H9 (cell line): ENCODE results near the gene ST14. TPM values are rescaled to one million over a fixed set of nuclear protein-coding genes. Genes with fewer than 3 reads are reported as not detected.

Source experiments
- DNase-seq: peaks from one replicate; pipeline ENCODE4 v3.0.0-alpha.2; 2017
- H2AFZ ChIP-seq: one replicate; pipeline ENCODE4 v1.6.1; 2013; ENCODE audit warnings: mild to moderate bottlenecking, low read length, control low read depth, moderate library complexity
- H2AK5ac ChIP-seq: 2 replicates; pipeline ENCODE4 v1.6.1; 2013; ENCODE audit warnings: low read length, control low read depth, mixed read lengths; ENCODE audit not compliant: insufficient read length
- H2BK120ac ChIP-seq: one replicate; pipeline ENCODE4 v1.6.1; 2013; ENCODE audit warnings: low read depth, mild to moderate bottlenecking, low read length, control low read depth, inconsistent platforms; ENCODE audit not compliant: poor library complexity, severe bottlenecking
- H2BK12ac ChIP-seq: 2 replicates; pipeline ENCODE4 v1.6.1; 2013; ENCODE audit warnings: low read length, control low read depth, mixed read lengths, low read depth; ENCODE audit not compliant: insufficient read length
- H2BK15ac ChIP-seq: 2 replicates; pipeline ENCODE4 v1.6.1; 2013; ENCODE audit warnings: low read depth, low read length, control low read depth
- H2BK20ac ChIP-seq: one replicate; pipeline ENCODE4 v1.6.1; 2013; ENCODE audit warnings: low read depth, mild to moderate bottlenecking, low read length, control low read depth, inconsistent platforms; ENCODE audit not compliant: poor library complexity, severe bottlenecking
- H2BK5ac ChIP-seq: 2 replicates; pipeline ENCODE4 v1.6.1; 2013; ENCODE audit warnings: low read length, control low read depth, mixed read lengths; ENCODE audit not compliant: insufficient read length
- H3K14ac ChIP-seq: 2 replicates; pipeline ENCODE4 v1.6.1; 2013; ENCODE audit warnings: low read length, control low read depth; ENCODE audit not compliant: insufficient read depth
- H3K18ac ChIP-seq: 2 replicates; pipeline ENCODE4 v1.6.1; 2013; ENCODE audit warnings: low read depth, mild to moderate bottlenecking, mixed read lengths, low read length, control low read depth; ENCODE audit not compliant: insufficient read length
- H3K23ac ChIP-seq: 2 replicates; pipeline ENCODE4 v1.6.1; 2013; ENCODE audit warnings: low read length, control low read depth, mixed read lengths, low read depth; ENCODE audit not compliant: insufficient read length
- H3K23me2 ChIP-seq: 2 replicates; pipeline ENCODE4 v1.6.1; 2013; ENCODE audit warnings: low read depth, mild to moderate bottlenecking, mixed read lengths, low read length, control low read depth; ENCODE audit not compliant: insufficient read length, poor library complexity, severe bottlenecking
- H3K27ac ChIP-seq: 2 replicates; pipeline ENCODE4 v1.5.1; 2013; ENCODE audit warnings: low read length, control low read depth, mixed read lengths, low read depth; ENCODE audit not compliant: insufficient read length
- H3K27me3 ChIP-seq: 2 replicates; pipeline ENCODE4 v1.6.1; 2013; ENCODE audit warnings: low read length, control low read depth, inconsistent platforms; ENCODE audit not compliant: insufficient read depth
- H3K4ac ChIP-seq: 2 replicates; pipeline ENCODE4 v1.6.1; 2013; ENCODE audit warnings: low read depth, mild to moderate bottlenecking, control low read depth, inconsistent platforms, low read length, moderate library complexity
- H3K4me1 ChIP-seq: 2 replicates; pipeline ENCODE4 v1.6.1; 2013; ENCODE audit warnings: low read length, control low read depth, inconsistent platforms; ENCODE audit not compliant: insufficient read depth
- H3K4me2 ChIP-seq: 2 replicates; pipeline ENCODE4 v1.6.1; 2013; ENCODE audit warnings: low read length, control low read depth, mixed read lengths; ENCODE audit not compliant: insufficient read length, insufficient read depth
- H3K56ac ChIP-seq: 2 replicates; pipeline ENCODE4 v1.6.1; 2013; ENCODE audit warnings: low read depth, mild to moderate bottlenecking, mixed read lengths, low read length, control low read depth; ENCODE audit not compliant: insufficient read length
- H3K79me1 ChIP-seq: 2 replicates; pipeline ENCODE4 v1.6.1; 2013; ENCODE audit warnings: low read depth, mild to moderate bottlenecking, moderate library complexity, low read length, control low read depth, inconsistent platforms; ENCODE audit not compliant: insufficient read depth, poor library complexity, severe bottlenecking
- H3K79me2 ChIP-seq: 2 replicates; pipeline ENCODE4 v1.6.1; 2013; ENCODE audit warnings: low read length, control low read depth, inconsistent platforms; ENCODE audit not compliant: insufficient read depth
- H3K9ac ChIP-seq: 2 replicates; pipeline ENCODE4 v1.6.1; 2013; ENCODE audit warnings: low read length, control low read depth, mixed read lengths; ENCODE audit not compliant: insufficient read length; ENCODE audit errors: extremely low read depth
- H3K9me3 ChIP-seq: one replicate; pipeline ENCODE4 v1.6.1; 2013; ENCODE audit warnings: low read depth, low read length, inconsistent platforms; ENCODE audit not compliant: control insufficient read depth
- H3T11ph ChIP-seq: one replicate; pipeline ENCODE4 v1.6.1; 2013; ENCODE audit warnings: mild to moderate bottlenecking, low read length, control low read depth, inconsistent platforms
- H4K20me1 ChIP-seq: one replicate; pipeline ENCODE4 v1.6.1; 2013; ENCODE audit not compliant: control insufficient read depth, insufficient read length, insufficient read depth
- H4K5ac ChIP-seq: 2 replicates; pipeline ENCODE4 v1.6.1; 2013; ENCODE audit warnings: low read depth, mild to moderate bottlenecking, mixed read lengths, low read length, control low read depth; ENCODE audit not compliant: insufficient read length
- H4K8ac ChIP-seq: replicated peaks from 2 replicates; pipeline ENCODE4 v1.6.1; 2013; ENCODE audit warnings: low read length, control low read depth, mixed read lengths, low read depth; ENCODE audit not compliant: insufficient read length
- H4K91ac ChIP-seq: 2 replicates; pipeline ENCODE4 v1.6.1; 2013; ENCODE audit warnings: low read depth, mild to moderate bottlenecking, moderate library complexity, mixed read lengths, low read length, control low read depth; ENCODE audit not compliant: insufficient read length
- H3K27ac Mint-ChIP-seq, 3 experiments: 2 replicates in 2 of 3; 3 replicates in 1 of 3; pipeline ENCODE4 v1.8.0; 2020 to 2021; ENCODE audit warnings: mixed read lengths in 3 of 3, mild to moderate bottlenecking in 1 of 3, moderate library complexity in 1 of 3
- H3K27me3 Mint-ChIP-seq: 2 replicates; pipeline ENCODE4 v1.8.0; 2021; ENCODE audit warnings: low read depth, mild to moderate bottlenecking, moderate library complexity, mixed read lengths
- H3K36me3 Mint-ChIP-seq, 3 experiments: 2 replicates in 2 of 3; 3 replicates in 1 of 3; pipeline ENCODE4 v1.8.0; 2020 to 2021; ENCODE audit warnings: low read depth in 3 of 3, mixed read lengths in 3 of 3; ENCODE audit not compliant: insufficient read depth in 1 of 3
- H3K4me1 Mint-ChIP-seq, 2 experiments: 2 replicates each; pipeline ENCODE4 v1.8.0; 2020; ENCODE audit warnings: mixed read lengths in 2 of 2
- H3K4me3 Mint-ChIP-seq, 2 experiments: 2 replicates in 1 of 2; 3 replicates in 1 of 2; pipeline ENCODE4 v1.8.0; 2020 to 2021; ENCODE audit warnings: mild to moderate bottlenecking in 2 of 2, mixed read lengths in 2 of 2, moderate library complexity in 1 of 2
- H3K9me3 Mint-ChIP-seq, 2 experiments: 2 replicates in 1 of 2; 3 replicates in 1 of 2; pipeline ENCODE4 v1.8.0; 2020; ENCODE audit warnings: mild to moderate bottlenecking in 2 of 2, mixed read lengths in 2 of 2, moderate library complexity in 1 of 2
- WGBS: extraction: QIAGEN DNeasy Blood & Tissue Kit; methylation state at CpG from one replicate; pipeline ENCODE4 v1.1.7; 2013; ENCODE audit warnings: missing lambda C conversion rate, low lambda C conversion rate, mixed read lengths; ENCODE audit not compliant: insufficient read length; ENCODE audit errors: extremely low coverage; 5-methylcytosine and 5-hydroxymethylcytosine counted together
- total RNA-seq: library from RNA; stranded (reverse); gene quantifications from 2 replicates; pipeline ENCODE4 v1.2.1, GENCODE V29; 2021
- TF ChIP-seq, protein P1 (sequence below): fragments of 200-600 bp; sonication (generic); conservative IDR thresholded peaks from 3 replicates; pipeline ENCODE4 v1.8.0; 2021; ENCODE audit warnings: antibody characterized with exemption, mild to moderate bottlenecking

Gene ST14
- total RNA-seq, 1 experiment from 2014 or later: 22.4 TPM

- no peak overlapping the region for H3T11ph ChIP-seq
- H3K79me1 ChIP-seq: no peaks in the 10 kb centered on the region
- Mint-ChIP-seq H3K4me3 (no peak overlapping the region), H3K27me3 (peaks cover 4% of the 10 kb centered on the region), H3K9me3 (no peaks in the 10 kb centered on the region; a peak in 1 of 5 replicates), H3K4me1 (peaks cover 18% of the 10 kb centered on the region in 2 experiments), H3K36me3 (no peaks in the 10 kb centered on the region; a peak in 1 of 7 replicates), H3K27ac (no peak overlapping the region; a peak in 1 of 7 replicates)
- no CpG with 5 or more reads among the region's 11 CpGs for WGBS
- H3K9me3 ChIP-seq: no peaks in the 10 kb centered on the region
- no peaks in the 10 kb centered on the region for H3K23me2 ChIP-seq
- H2BK20ac ChIP-seq: no peak overlapping the region
- H3K4me1 ChIP-seq: no peaks in the 10 kb centered on the region; the same call in 1 of the 2 replicates
- H4K5ac ChIP-seq: no peak overlapping the region
- no peaks in the 10 kb centered on the region for H3K27me3 ChIP-seq
- H3K18ac ChIP-seq: no peak overlapping the region
- H3K23ac ChIP-seq: no peak overlapping the region
- H2BK12ac ChIP-seq: no peak overlapping the region
- no peak overlapping the region for H2BK15ac ChIP-seq
- TF ChIP-seq, protein P1, sequence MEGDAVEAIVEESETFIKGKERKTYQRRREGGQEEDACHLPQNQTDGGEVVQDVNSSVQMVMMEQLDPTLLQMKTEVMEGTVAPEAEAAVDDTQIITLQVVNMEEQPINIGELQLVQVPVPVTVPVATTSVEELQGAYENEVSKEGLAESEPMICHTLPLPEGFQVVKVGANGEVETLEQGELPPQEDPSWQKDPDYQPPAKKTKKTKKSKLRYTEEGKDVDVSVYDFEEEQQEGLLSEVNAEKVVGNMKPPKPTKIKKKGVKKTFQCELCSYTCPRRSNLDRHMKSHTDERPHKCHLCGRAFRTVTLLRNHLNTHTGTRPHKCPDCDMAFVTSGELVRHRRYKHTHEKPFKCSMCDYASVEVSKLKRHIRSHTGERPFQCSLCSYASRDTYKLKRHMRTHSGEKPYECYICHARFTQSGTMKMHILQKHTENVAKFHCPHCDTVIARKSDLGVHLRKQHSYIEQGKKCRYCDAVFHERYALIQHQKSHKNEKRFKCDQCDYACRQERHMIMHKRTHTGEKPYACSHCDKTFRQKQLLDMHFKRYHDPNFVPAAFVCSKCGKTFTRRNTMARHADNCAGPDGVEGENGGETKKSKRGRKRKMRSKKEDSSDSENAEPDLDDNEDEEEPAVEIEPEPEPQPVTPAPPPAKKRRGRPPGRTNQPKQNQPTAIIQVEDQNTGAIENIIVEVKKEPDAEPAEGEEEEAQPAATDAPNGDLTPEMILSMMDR: no peak
- no peak overlapping the region for H2BK120ac ChIP-seq
- no peak overlapping the region for H2BK5ac ChIP-seq
- no peak overlapping the region for H3K4me2 ChIP-seq
- no peak overlapping the region for H4K91ac ChIP-seq
- no peak overlapping the region for H3K9ac ChIP-seq
- no peak overlapping the region for H4K8ac ChIP-seq
- H2AFZ ChIP-seq: no peak overlapping the region
- DNase-seq: peak; percentile 27
- no peak overlapping the region for H2AK5ac ChIP-seq
- no peak overlapping the region for H3K14ac ChIP-seq
- H3K79me2 ChIP-seq: no peaks in the 10 kb centered on the region
- no peak overlapping the region for H3K27ac ChIP-seq
- no peak overlapping the region for H3K56ac ChIP-seq
- H3K4ac ChIP-seq: no peak overlapping the region
- no peaks in the 10 kb centered on the region for H4K20me1 ChIP-seq
These were observed 52.9 kb downstream of the ST14 start for GRCh38 chr11:130212431-130212961.
